PFSK-1 (cell line): ENCODE data around the gene FYN.

ENCODE experiments used
- FOXP2 ChIP-seq: optimal IDR thresholded peaks from 2 replicates; pipeline ENCODE3; 2011; ENCODE audit warnings: borderline replicate concordance, control low read depth, inconsistent platforms; ENCODE audit not compliant: insufficient read depth; ENCODE audit errors: extremely low read length, extremely low read depth
- POLR2AphosphoS5 ChIP-seq: IDR thresholded peaks from 2 replicates; pipeline ENCODE4 v1.6.1; 2012; ENCODE audit warnings: low read depth, mild to moderate bottlenecking, control low read depth, low read length, moderate library complexity
- SIN3A ChIP-seq: IDR thresholded peaks from 2 replicates; pipeline ENCODE4 v1.6.1; 2012; ENCODE audit warnings: mild to moderate bottlenecking, low read length, moderate library complexity, borderline replicate concordance; ENCODE audit not compliant: insufficient read depth
- TAF1 ChIP-seq: IDR thresholded peaks from 2 replicates; pipeline ENCODE4 v1.6.1; 2012; ENCODE audit warnings: low read length, control low read depth, borderline replicate concordance; ENCODE audit not compliant: insufficient read depth
- TF ChIP-seq, protein P1 (sequence below), 2 experiments: IDR thresholded peaks; 2 replicates each; pipeline versions ENCODE4 v1.6.1 to v1.8.0; 2011 to 2012; ENCODE audit warnings: low read depth in 2 of 2, low read length in 2 of 2, control low read depth in 1 of 2, inconsistent platforms in 1 of 2, mild to moderate bottlenecking in 1 of 2, moderate library complexity in 1 of 2; ENCODE audit not compliant: insufficient read depth in 1 of 2

The FYN gene

DNA sequence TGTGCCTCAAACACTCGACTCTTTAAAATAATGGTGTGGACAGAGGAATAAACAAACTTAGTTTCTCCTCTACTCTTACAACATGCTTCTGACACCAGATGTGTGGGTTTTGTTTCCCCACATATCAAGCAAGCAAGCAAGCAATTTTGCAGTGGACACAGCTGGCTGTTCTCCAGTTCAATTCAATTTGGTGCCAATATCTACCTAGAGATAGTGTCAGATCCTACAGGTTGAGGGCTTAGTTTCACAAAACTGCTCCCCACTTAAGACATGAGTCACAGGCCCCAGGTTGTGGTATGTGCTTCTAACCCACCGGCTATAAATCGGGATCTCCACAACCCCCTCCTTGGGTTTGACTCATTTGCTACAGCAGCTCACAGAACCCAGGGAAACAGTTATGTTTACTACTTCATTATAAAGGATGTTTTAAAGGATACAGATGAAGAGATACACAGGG lies 136.2 kb downstream of the FYN start:
- TF ChIP-seq FOXP2 (no peak), TAF1 (no peak), SIN3A (no peak), POLR2AphosphoS5 (no peak)
- TF ChIP-seq, protein P1, sequence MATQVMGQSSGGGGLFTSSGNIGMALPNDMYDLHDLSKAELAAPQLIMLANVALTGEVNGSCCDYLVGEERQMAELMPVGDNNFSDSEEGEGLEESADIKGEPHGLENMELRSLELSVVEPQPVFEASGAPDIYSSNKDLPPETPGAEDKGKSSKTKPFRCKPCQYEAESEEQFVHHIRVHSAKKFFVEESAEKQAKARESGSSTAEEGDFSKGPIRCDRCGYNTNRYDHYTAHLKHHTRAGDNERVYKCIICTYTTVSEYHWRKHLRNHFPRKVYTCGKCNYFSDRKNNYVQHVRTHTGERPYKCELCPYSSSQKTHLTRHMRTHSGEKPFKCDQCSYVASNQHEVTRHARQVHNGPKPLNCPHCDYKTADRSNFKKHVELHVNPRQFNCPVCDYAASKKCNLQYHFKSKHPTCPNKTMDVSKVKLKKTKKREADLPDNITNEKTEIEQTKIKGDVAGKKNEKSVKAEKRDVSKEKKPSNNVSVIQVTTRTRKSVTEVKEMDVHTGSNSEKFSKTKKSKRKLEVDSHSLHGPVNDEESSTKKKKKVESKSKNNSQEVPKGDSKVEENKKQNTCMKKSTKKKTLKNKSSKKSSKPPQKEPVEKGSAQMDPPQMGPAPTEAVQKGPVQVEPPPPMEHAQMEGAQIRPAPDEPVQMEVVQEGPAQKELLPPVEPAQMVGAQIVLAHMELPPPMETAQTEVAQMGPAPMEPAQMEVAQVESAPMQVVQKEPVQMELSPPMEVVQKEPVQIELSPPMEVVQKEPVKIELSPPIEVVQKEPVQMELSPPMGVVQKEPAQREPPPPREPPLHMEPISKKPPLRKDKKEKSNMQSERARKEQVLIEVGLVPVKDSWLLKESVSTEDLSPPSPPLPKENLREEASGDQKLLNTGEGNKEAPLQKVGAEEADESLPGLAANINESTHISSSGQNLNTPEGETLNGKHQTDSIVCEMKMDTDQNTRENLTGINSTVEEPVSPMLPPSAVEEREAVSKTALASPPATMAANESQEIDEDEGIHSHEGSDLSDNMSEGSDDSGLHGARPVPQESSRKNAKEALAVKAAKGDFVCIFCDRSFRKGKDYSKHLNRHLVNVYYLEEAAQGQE (IDR thresholded peaks at IDR 0.05; ENCODE audit: insufficient read depth in 1 of 2, low read depth in 2 of 2, low read length in 2 of 2) = no peak

- TF ChIP-seq POLR2AphosphoS5 (no peak), FOXP2 (no peak)
Observed at GRCh38 chr6:111736005-111736608, 137.1 kb downstream of the FYN start.

GRCh38 chr6:111734068-111735061 lies 138.9 kb downstream of the FYN start:
- TF ChIP-seq POLR2AphosphoS5 = no peak
- no peak for TF ChIP-seq FOXP2
- no peak for TF ChIP-seq TAF1
- TF ChIP-seq SIN3A = no peak
- TF ChIP-seq, protein P1 (IDR thresholded peaks at IDR 0.05; ENCODE audit: insufficient read depth in 1 of 2, low read depth in 2 of 2, low read length in 2 of 2) = no peak

- TF ChIP-seq POLR2AphosphoS5 (no peak), SIN3A (no peak), FOXP2 (no peak), TAF1 (no peak)
- TF ChIP-seq, protein P1 (IDR thresholded peaks at IDR 0.05; ENCODE audit: insufficient read depth in 1 of 2, low read depth in 2 of 2, low read length in 2 of 2) = no peak
Observed at GRCh38 chr6:111732390-111732789, 140.9 kb downstream of the FYN start.

GRCh38 chr6:111731456-111732195 lies 141.6 kb downstream of the FYN start:
- TF ChIP-seq TAF1 = no peak
- TF ChIP-seq FOXP2 = no peak
